ENCODE measurements around the gene ANKRD27. TPM values are rescaled to one million over a fixed set of nuclear protein-coding genes. Genes with fewer than 3 reads are reported as not detected.

Gene ANKRD27
- total RNA-seq, 4 donors from 2014 or later = 1.8 to 36.2 (median 22.7) TPM

DNA sequence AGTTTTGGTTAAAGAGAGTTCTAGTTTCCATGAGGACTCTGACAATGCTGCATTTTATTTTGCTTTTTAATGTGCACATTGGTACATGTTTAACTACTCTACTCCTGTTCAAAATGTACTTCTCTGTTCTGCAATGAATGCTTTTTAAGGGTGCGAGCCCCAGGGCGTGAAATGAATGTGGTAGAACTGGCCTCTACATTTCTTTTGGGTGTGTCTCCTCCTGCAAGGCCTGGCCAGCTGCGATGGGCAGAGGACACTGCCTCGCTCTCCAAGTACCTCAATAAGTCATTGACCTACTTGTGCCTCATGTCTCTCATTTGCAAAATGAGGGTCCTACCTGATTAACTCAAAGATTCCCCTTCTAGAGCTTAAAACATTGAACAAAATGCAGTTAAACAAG is 7.3 kb upstream of the ANKRD27 start:
- Histone ChIP-seq H3K4me1 (no peaks in the 10 kb centered on the region), H3K9me3 (no peaks in the 10 kb centered on the region), H3K27me3 (no peaks in the 10 kb centered on the region), H3K36me3 (no peaks in the 10 kb centered on the region), H3K4me3 (no peak overlapping the region), H3K27ac (no peak overlapping the region)
- no peak for DNase-seq
- TF ChIP-seq, protein P1, sequence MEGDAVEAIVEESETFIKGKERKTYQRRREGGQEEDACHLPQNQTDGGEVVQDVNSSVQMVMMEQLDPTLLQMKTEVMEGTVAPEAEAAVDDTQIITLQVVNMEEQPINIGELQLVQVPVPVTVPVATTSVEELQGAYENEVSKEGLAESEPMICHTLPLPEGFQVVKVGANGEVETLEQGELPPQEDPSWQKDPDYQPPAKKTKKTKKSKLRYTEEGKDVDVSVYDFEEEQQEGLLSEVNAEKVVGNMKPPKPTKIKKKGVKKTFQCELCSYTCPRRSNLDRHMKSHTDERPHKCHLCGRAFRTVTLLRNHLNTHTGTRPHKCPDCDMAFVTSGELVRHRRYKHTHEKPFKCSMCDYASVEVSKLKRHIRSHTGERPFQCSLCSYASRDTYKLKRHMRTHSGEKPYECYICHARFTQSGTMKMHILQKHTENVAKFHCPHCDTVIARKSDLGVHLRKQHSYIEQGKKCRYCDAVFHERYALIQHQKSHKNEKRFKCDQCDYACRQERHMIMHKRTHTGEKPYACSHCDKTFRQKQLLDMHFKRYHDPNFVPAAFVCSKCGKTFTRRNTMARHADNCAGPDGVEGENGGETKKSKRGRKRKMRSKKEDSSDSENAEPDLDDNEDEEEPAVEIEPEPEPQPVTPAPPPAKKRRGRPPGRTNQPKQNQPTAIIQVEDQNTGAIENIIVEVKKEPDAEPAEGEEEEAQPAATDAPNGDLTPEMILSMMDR (IDR thresholded peaks at IDR 0.05) = no peak
- TF ChIP-seq POLR2A (IDR thresholded peaks at IDR 0.05) = no peak
- intact Hi-C loops (cut with DNase I; ENCODE audit: low total_unique reads) = no loop called here

DNA sequence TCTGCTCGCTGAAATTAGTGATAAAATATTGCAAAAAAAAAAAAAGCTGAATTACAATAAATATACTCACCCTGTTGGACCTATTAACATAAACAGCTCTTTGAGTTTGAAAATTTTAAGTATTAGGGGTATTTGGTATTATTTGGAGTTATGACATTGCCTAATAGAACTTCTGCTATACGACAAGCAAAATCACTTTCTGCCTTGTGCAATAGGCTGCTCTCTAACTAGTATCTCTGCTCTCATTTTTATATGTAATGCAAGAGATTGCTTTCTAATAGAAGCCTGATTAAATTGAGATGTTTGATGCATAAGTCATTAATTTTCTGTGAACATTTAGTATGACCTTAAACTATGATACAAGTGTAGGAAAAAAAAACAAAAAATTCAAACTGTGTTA is 6.0 kb upstream of the ANKRD27 start:
- Histone ChIP-seq H3K27me3 (peaks cover 0 to 10% of the 10 kb centered on the region in 2 donors), H3K9me3 (no peaks in the 10 kb centered on the region), H3K4me3 (no peak overlapping the region), H3K36me3 (no peaks in the 10 kb centered on the region), H3K4me1 (no peaks in the 10 kb centered on the region), H3K27ac (no peak overlapping the region)
- no peak for DNase-seq
- intact Hi-C loops (cut with DNase I; ENCODE audit: low total_unique reads) = no loop called here
- TF ChIP-seq, protein P1 (IDR thresholded peaks at IDR 0.05) = no peak
- TF ChIP-seq POLR2A (IDR thresholded peaks at IDR 0.05) = no peak

DNA sequence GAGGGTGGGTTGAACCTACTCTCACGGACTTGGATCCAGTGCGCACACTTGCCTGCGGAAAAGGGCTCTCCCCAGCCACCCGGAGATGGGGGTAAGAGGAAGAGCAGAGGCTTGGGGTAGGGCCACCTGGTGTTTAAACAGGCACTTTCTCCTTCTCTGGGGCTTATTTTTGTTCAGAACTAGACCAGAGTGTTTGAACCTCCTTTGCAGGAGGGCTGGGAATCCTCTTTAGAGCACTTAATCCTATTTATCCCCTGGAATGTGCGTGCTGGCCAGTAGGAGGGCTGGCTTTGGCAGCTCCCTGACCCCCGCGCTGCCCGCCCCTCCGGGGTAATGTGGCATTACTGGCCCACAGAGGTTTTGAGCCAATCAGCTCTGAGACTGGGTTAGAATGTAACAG is 2.7 kb upstream of the ANKRD27 start:
- H3K36me3 ChIP-seq = no peaks in the 10 kb centered on the region
- no peak overlapping the region for H3K4me3 ChIP-seq
- H3K27ac ChIP-seq = no peak overlapping the region
- DNase-seq = no peak
- H3K9me3 ChIP-seq = no peaks in the 10 kb centered on the region
- peaks cover 0 to 13% of the 10 kb centered on the region in 2 donors for H3K27me3 ChIP-seq
- intact Hi-C loops (cut with DNase I; ENCODE audit: low total_unique reads) = no loop called here
- H3K4me1 ChIP-seq = peaks cover 0 to 3% of the 10 kb centered on the region in 2 donors
- TF ChIP-seq POLR2A (IDR thresholded peaks at IDR 0.05) = no peak
- TF ChIP-seq, protein P1 (IDR thresholded peaks at IDR 0.05) = no peak

- no peaks in the 10 kb centered on the region for H3K36me3 ChIP-seq
- peaks cover 0 to 13% of the 10 kb centered on the region in 2 donors for H3K27me3 ChIP-seq
- H3K9me3 ChIP-seq = no peaks in the 10 kb centered on the region
- no peak for TF ChIP-seq POLR2A (IDR thresholded peaks at IDR 0.05)
- TF ChIP-seq, protein P1 (IDR thresholded peaks at IDR 0.05) = no peak
- peaks cover 0 to 3% of the 10 kb centered on the region in 2 donors for H3K4me1 ChIP-seq
- no peak overlapping the region for H3K27ac ChIP-seq
- H3K4me3 ChIP-seq = no peak overlapping the region
- intact Hi-C loops (cut with DNase I; ENCODE audit: low total_unique reads) = no loop called here
- DNase-seq = no peak
Observed at GRCh38 chr19:32676895-32677359, 1.9 kb upstream of the ANKRD27 start.

DNA sequence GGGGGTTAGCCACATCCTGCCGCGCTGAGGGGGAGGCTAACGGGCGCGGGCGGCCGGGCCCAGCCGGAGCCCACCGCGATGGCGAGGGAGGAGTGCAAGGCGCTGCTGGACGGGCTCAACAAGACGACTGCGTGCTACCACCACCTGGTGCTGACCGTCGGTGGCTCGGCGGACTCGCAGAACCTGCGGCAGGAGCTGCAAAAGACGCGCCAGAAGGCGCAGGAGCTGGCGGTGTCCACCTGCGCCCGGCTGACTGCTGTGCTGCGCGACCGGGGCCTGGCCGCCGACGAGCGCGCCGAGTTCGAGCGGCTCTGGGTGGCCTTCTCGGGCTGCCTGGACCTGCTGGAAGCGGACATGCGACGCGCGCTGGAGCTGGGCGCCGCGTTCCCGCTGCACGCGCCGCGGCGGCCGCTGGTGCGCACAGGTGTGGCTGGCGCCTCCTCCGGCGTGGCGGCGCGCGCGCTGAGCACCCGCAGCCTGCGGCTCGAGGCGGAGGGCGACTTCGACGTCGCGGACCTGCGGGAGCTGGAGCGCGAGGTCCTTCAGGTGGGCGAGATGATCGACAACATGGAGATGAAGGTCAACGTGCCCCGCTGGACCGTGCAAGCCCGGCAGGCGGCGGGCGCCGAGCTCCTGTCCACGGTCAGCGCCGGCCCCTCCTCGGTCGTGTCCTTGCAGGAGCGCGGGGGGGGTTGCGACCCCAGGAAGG is 1.4 kb upstream of the ANKRD27 start:
- DNase-seq = peak in 1 of 2 donors; percentile 23
- Histone ChIP-seq H3K36me3 (no peaks in the 10 kb centered on the region), H3K27me3 (peaks cover 0 to 13% of the 10 kb centered on the region in 2 donors), H3K4me3 (peak overlapping the region; percentile 69 to 87), H3K4me1 (peaks cover 0 to 3% of the 10 kb centered on the region in 2 donors), H3K9me3 (no peaks in the 10 kb centered on the region), H3K27ac (no peak overlapping the region)
- TF ChIP-seq POLR2A (IDR thresholded peaks at IDR 0.05) = no peak
- TF ChIP-seq, protein P1 (IDR thresholded peaks at IDR 0.05) = no peak
- intact Hi-C loops (cut with DNase I; ENCODE audit: low total_unique reads) = no loop called here
